GM12874 (cell line): ENCODE measurements around the gene FLT3LG.
A peak's percentile ranks its signal among the peaks of the same experiment; 100 is the strongest.

Source experiments
- TF ChIP-seq, protein P1 (sequence below): IDR thresholded peaks from 2 replicates; pipeline ENCODE4 v1.5.1; 2011; ENCODE audit warnings: low read depth, mild to moderate bottlenecking, control low read depth, low read length, moderate library complexity; ENCODE audit not compliant: insufficient read depth

The FLT3LG gene

GRCh38 chr19:49473868-49474541 is at the start of gene FLT3LG:
FLT3LG (plus strand) TSS chr19:49474215; CDS start chr19:49474640, 425 bp downstream.
- TF ChIP-seq, protein P1, sequence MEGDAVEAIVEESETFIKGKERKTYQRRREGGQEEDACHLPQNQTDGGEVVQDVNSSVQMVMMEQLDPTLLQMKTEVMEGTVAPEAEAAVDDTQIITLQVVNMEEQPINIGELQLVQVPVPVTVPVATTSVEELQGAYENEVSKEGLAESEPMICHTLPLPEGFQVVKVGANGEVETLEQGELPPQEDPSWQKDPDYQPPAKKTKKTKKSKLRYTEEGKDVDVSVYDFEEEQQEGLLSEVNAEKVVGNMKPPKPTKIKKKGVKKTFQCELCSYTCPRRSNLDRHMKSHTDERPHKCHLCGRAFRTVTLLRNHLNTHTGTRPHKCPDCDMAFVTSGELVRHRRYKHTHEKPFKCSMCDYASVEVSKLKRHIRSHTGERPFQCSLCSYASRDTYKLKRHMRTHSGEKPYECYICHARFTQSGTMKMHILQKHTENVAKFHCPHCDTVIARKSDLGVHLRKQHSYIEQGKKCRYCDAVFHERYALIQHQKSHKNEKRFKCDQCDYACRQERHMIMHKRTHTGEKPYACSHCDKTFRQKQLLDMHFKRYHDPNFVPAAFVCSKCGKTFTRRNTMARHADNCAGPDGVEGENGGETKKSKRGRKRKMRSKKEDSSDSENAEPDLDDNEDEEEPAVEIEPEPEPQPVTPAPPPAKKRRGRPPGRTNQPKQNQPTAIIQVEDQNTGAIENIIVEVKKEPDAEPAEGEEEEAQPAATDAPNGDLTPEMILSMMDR, result peak; percentile 99

DNA sequence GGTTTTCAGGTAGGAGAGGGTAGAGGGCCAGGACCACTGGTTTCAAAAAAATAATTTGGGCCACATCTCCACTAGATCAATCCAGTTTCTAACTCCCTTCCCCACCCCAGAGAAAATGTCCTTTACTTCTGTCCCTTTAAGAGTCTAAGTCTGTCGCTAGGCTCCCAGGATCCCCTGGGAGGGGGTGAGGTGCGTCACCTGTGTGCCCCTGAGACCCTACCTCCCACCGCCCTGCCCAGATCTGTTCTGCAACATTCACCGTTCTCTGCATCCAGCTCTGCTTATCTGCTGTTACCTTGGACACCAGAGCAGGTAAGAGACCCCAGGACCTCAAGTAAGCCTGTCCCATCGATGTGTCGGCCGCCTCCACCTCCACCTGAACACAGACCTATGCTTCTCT is 48.8 kb upstream of the FLT3LG start, which contains the start of gene GFY:
GFY (plus strand) TSS at position 211 of the 400 bp plus-strand sequence. CDS start 1,043 bp downstream, outside the sequence.
- TF ChIP-seq, protein P1, result no peak

GRCh38 chr19:49425922-49426592 is 48.0 kb upstream of the FLT3LG start:
- TF ChIP-seq, protein P1, result no peak

- TF ChIP-seq, protein P1, result no peak
Observed at GRCh38 chr19:49427339-49427738, 46.7 kb upstream of the FLT3LG start.

GRCh38 chr19:49427855-49428546 is 46.0 kb upstream of the FLT3LG start:
- TF ChIP-seq, protein P1, result no peak

DNA sequence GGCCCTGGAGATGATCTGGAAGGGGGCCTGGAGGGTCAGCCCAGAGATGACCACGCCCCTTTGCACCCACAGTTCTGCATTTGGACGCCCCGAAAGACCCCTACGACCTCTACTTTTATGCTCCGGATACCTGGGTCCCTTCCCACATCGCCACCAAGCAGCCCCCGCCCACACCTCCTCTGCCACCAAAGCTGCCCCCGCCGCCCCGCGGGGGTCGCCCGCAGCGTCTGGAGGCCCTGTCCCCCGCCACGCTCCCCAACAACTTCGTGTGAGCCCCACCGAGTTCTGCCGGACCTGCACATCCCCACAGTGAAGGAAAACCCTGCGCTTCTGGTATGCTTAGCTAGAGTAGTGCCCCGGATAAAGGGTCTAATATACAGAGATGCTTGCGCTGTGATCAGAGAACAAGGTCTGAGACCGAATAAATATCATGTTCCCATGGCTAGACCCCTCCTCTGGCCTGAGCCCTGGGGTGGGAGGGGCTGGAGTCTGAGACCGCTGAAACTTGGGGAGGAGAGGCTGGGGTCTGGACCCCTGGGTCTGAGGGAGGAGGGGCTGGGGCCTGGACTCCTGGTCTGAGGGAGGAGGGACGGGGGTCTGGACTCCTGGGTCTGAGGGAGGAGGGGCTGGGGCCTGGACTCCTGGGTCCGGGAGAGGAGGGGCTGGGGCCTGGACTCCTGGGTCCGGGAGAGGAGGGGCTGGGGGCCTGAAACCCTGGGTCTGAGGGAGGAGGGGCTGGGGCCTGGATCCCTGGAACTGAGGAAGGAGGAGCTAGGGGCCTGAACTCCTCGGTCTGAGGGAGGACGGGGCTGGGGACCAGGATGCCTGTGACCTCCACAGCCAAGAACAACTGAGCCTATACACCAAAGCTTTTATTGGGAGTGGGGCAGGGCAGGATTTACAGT is 45.2 kb upstream of the FLT3LG start:
- TF ChIP-seq, protein P1, result no peak

GRCh38 chr19:49430172-49430677 is 43.8 kb upstream of the FLT3LG start:
- TF ChIP-seq, protein P1, result no peak
